HepG2 (cell line): ENCODE results near the gene SEMA4F. TPM values are rescaled to one million over a fixed set of nuclear protein-coding genes. Genes with fewer than 3 reads are reported as not detected.

ENCODE experiments used
- AKNA ChIP-seq: sonication (generic); formaldehyde crosslinking; IDR thresholded peaks from 2 replicates; pipeline ENCODE4 v1.4.0; 2020; ENCODE audit warnings: missing genetic modification reagents, borderline replicate concordance
- DR1 ChIP-seq: sonication (generic); formaldehyde crosslinking; IDR thresholded peaks from 2 replicates; pipeline ENCODE4 v1.8.0; 2021; ENCODE audit warnings: mild to moderate bottlenecking, missing genetic modification reagents, inconsistent platforms
- ELF3 ChIP-seq: IDR thresholded peaks from 2 replicates; pipeline ENCODE4 v1.6.1; 2016; ENCODE audit warnings: missing genetic modification reagents, missing compliant biosample characterization
- FOXA3 ChIP-seq: IDR thresholded peaks from 2 replicates; pipeline ENCODE4 v1.6.1; 2016; ENCODE audit warnings: missing genetic modification reagents, missing compliant biosample characterization
- GATA4 ChIP-seq: sonication (generic); IDR thresholded peaks from 2 replicates; pipeline ENCODE4 v1.6.1; 2016; ENCODE audit warnings: antibody characterized with exemption, low read depth, borderline replicate concordance
- HMG20A ChIP-seq: IDR thresholded peaks from 2 replicates; pipeline ENCODE4 v1.6.1; 2016; ENCODE audit warnings: borderline replicate concordance
- MEF2D ChIP-seq: sonication (generic); formaldehyde crosslinking; IDR thresholded peaks from 2 replicates; pipeline ENCODE4 v1.5.1; 2020; ENCODE audit warnings: mild to moderate bottlenecking, missing genetic modification reagents
- POLR2AphosphoS5 ChIP-seq: IDR thresholded peaks from 2 replicates; pipeline ENCODE4 v1.6.1; 2012; ENCODE audit warnings: low read depth, low read length
- POLR2G ChIP-seq: fragments of 200-400 bp; formaldehyde crosslinking; IDR thresholded peaks from 2 replicates; pipeline ENCODE4 v1.6.1; 2018; ENCODE audit warnings: mild to moderate bottlenecking, low read depth, low read length, moderate library complexity
- SOX5 ChIP-seq: IDR thresholded peaks from 2 replicates; pipeline ENCODE4 v1.6.1; 2016; ENCODE audit warnings: borderline replicate concordance
- STAT6 ChIP-seq: sonication (generic); formaldehyde crosslinking; IDR thresholded peaks from 2 replicates; pipeline ENCODE4 v1.4.0; 2020; ENCODE audit warnings: missing genetic modification reagents, mild to moderate bottlenecking, borderline replicate concordance
- TCF12 ChIP-seq, 2 experiments: fragments of 450-650 bp in 1 of 2; sonication (generic) in 1 of 2; formaldehyde crosslinking in 1 of 2; IDR thresholded peaks; 2 replicates each; pipeline versions ENCODE4 v1.6.1 to v1.8.0; 2017 to 2022; ENCODE audit warnings: antibody characterized with exemption in 1 of 2, mild to moderate bottlenecking in 1 of 2, missing genetic modification reagents in 1 of 2, moderate library complexity in 1 of 2
- THAP8 ChIP-seq: sonication (generic); formaldehyde crosslinking; IDR thresholded peaks from 2 replicates; pipeline ENCODE4 v1.5.1; 2020; ENCODE audit warnings: missing genetic modification reagents, mild to moderate bottlenecking, borderline replicate concordance
- ZBTB3 ChIP-seq: sonication (generic); formaldehyde crosslinking; IDR thresholded peaks from 2 replicates; pipeline ENCODE4 v1.4.0; 2020; ENCODE audit warnings: low read depth, mild to moderate bottlenecking, moderate library complexity, missing genetic modification reagents, borderline replicate concordance
- ZEB1 ChIP-seq: IDR thresholded peaks from 2 replicates; pipeline ENCODE4 v1.6.1; 2012; ENCODE audit warnings: mild to moderate bottlenecking, low read depth, inconsistent platforms; ENCODE audit not compliant: insufficient replicate concordance
- ZNF232 ChIP-seq: sonication (generic); formaldehyde crosslinking; IDR thresholded peaks from 2 replicates; pipeline ENCODE4 v1.4.0; 2020; ENCODE audit warnings: missing genetic modification reagents, borderline replicate concordance
- ZNF564 ChIP-seq: sonication (generic); formaldehyde crosslinking; IDR thresholded peaks from 2 replicates; pipeline ENCODE4 v1.8.1; 2023; ENCODE audit warnings: mild to moderate bottlenecking, missing genetic modification reagents
- ZNF576 ChIP-seq: sonication (generic); formaldehyde crosslinking; IDR thresholded peaks from 2 replicates; pipeline ENCODE4 v1.4.0; 2020; ENCODE audit warnings: mild to moderate bottlenecking, missing genetic modification reagents
- ZSCAN20 ChIP-seq: sonication (generic); formaldehyde crosslinking; IDR thresholded peaks from 2 replicates; pipeline ENCODE4 v1.4.0; 2020; ENCODE audit warnings: missing genetic modification reagents, mild to moderate bottlenecking, borderline replicate concordance
- polyA plus RNA-seq, 8 experiments: library from polyadenylated mRNA; depleted of rRNA in 3 of 8; stranded (reverse) in 7 of 8; unstranded in 1 of 8; fragments of >200 nt; fragmentation: Illumina TruSeq in 4 of 8; extraction: Trizol in 4 of 8; gene quantifications; 2 replicates each; pipeline versions ENCODE4 v1.2.1 to v1.2.3, GENCODE V29; 2011 to 2016; ENCODE audit warnings: low read depth in 4 of 8, missing spikeins in 1 of 8, mixed read lengths in 1 of 8; ENCODE audit not compliant: insufficient read depth in 1 of 8
- total RNA-seq, 5 experiments: library from RNA; depleted of rRNA; stranded (reverse); fragments of >200 nt; fragmentation: Illumina TruSeq; extraction: Trizol; gene quantifications; 2 replicates each; pipeline ENCODE4 v1.2.3, GENCODE V29; 2016; ENCODE audit warnings: low read depth in 1 of 5

Gene SEMA4F
- total and polyA plus RNA-seq, 2 of the 13 experiments (the other 11 are each of a cell fraction or from before 2014, with no cell fraction given), result 7.1 to 10.3 TPM

- TF ChIP-seq AKNA (CRISPR knock-in tag), result no peak
- TF ChIP-seq ZNF576 (CRISPR knock-in tag), result peak; percentile 42; the same call in 1 of the 2 replicates
- no peak for TF ChIP-seq TCF12 (IDR thresholded peaks at IDR 0.05)
- no peak for TF ChIP-seq TCF12 (CRISPR knock-in tag; IDR thresholded peaks at IDR 0.05)
- no peak for TF ChIP-seq STAT6 (CRISPR knock-in tag)
- 0 out of 2 replicates have a peak, but pooled peaks have one; percentile 25 for TF ChIP-seq ZSCAN20 (CRISPR knock-in tag)
- TF ChIP-seq ZNF232, result peak; percentile 86; the same call in 1 of the 2 replicates
- peak; percentile 92 for TF ChIP-seq POLR2AphosphoS5
- TF ChIP-seq ZEB1, result peak; percentile 70
- 0 out of 2 replicates have a peak, but pooled peaks have one; percentile 29 for TF ChIP-seq MEF2D (CRISPR knock-in tag)
- peak; percentile 93 for TF ChIP-seq POLR2G
- peak; percentile 24; the same call in 1 of the 2 replicates for TF ChIP-seq DR1 (CRISPR knock-in tag)
- no peak for TF ChIP-seq ZNF564 (CRISPR knock-in tag)
- TF ChIP-seq GATA4, result peak; percentile 84
- TF ChIP-seq SOX5 (CRISPR knock-in tag), result 0 out of 2 replicates have a peak, but pooled peaks have one; percentile 7
- peak; percentile 25; the same call in 1 of the 2 replicates for TF ChIP-seq THAP8
- TF ChIP-seq FOXA3 (CRISPR knock-in tag), result no peak
- TF ChIP-seq HMG20A (CRISPR knock-in tag), result no peak; the same call in 1 of the 2 replicates
- 0 out of 2 replicates have a peak, but pooled peaks have one; percentile 19 for TF ChIP-seq ELF3
- TF ChIP-seq ZBTB3 (CRISPR knock-in tag), result no peak
Measured at GRCh38 chr2:74653985-74654882, at the start of gene SEMA4F (continued).
